OCI-LY1 (cell line): Measurements from ENCODE around the gene TLE3.

Source experiments
- CTCF ChIP-seq: fragments of 200-600 bp; sonication (generic), shearing (Covaris generic); IDR thresholded peaks from 2 replicates; pipeline ENCODE4 v1.5.1; 2017; ENCODE audit warnings: mild to moderate bottlenecking, antibody characterized with exemption, low read length, moderate library complexity, mixed read lengths
- EZH2 ChIP-seq: fragments of 200-600 bp; sonication (generic), shearing (Covaris generic); IDR thresholded peaks from 2 replicates; pipeline ENCODE4 v1.8.0; 2017; ENCODE audit warnings: borderline replicate concordance, mixed run types, mild to moderate bottlenecking, antibody characterized with exemption, low read length, moderate library complexity, mixed read lengths

- TF ChIP-seq CTCF, result no peak; the same call in none of the 2 replicates
- no peak for TF ChIP-seq EZH2
Observed at GRCh38 chr15:70096215-70097062, 1.3 kb downstream of the TLE3 start.
